Sigmoid colon (tissue), 7 donors: ENCODE data around the gene ZCCHC7. TPM values are rescaled to one million over a fixed set of nuclear protein-coding genes. Genes with fewer than 3 reads are reported as not detected.
"Not testable (repeated sequence)": the region's sequence is repeated elsewhere in the genome, so short reads cannot be mapped to it uniquely, and the experiment has no call there.

ENCODE experiments used
- DNase-seq: peaks from one replicate; pipeline ENCODE4 v3.0.0-alpha.2; 2019
- H3K27ac ChIP-seq, 4 donors: fragments of 200-600 bp; sonication (generic); one replicate each; pipeline ENCODE4 v1.5.1; 2016 to 2019; ENCODE audit warnings: mild to moderate bottlenecking in 1 of 4
- H3K27me3 ChIP-seq, 3 donors: fragments of 200-600 bp; sonication (generic); one replicate each; pipeline ENCODE4 v1.5.1; 2019; ENCODE audit warnings: mild to moderate bottlenecking in 1 of 3
- H3K36me3 ChIP-seq, 4 donors: fragments of 200-600 bp; sonication (generic); one replicate each; pipeline ENCODE4 v1.5.1; 2016 to 2019
- H3K4me1 ChIP-seq, 4 donors: fragments of 200-600 bp; sonication (generic); one replicate each; pipeline ENCODE4 v1.5.1; 2017 to 2019
- H3K4me3 ChIP-seq, 4 donors: fragments of 200-600 bp; sonication (generic); one replicate each; pipeline ENCODE4 v1.5.1; 2017 to 2019; ENCODE audit warnings: mild to moderate bottlenecking in 2 of 4, moderate library complexity in 1 of 4
- H3K9me3 ChIP-seq, 4 donors: fragments of 200-600 bp in 3 of 4; sonication (generic) in 3 of 4; one replicate each; pipeline versions ENCODE4 v1.5.1 to v1.6.1; 2013 to 2019
- CTCF ChIP-seq, 4 experiments: fragments of 450-650 bp in 3 of 4; fragments of 200-600 bp in 1 of 4; IDR thresholded peaks; one replicate each; pipeline ENCODE4 v1.5.1; 2016 to 2019; ENCODE audit warnings: antibody characterized with exemption in 4 of 4, mild to moderate bottlenecking in 3 of 4, moderate library complexity in 2 of 4
- EP300 ChIP-seq, 4 donors: sonication (generic); formaldehyde crosslinking; IDR thresholded peaks; one replicate each; pipeline ENCODE4 v1.6.1; 2017; ENCODE audit warnings: antibody characterized with exemption in 4 of 4
- POLR2A ChIP-seq, 2 donors: fragments of 450-650 bp; IDR thresholded peaks; one replicate each; pipeline ENCODE4 v1.6.1; 2016; ENCODE audit warnings: antibody characterized with exemption in 2 of 2, mild to moderate bottlenecking in 2 of 2, moderate library complexity in 2 of 2
- POLR2AphosphoS5 ChIP-seq, 4 donors: sonication (generic); formaldehyde crosslinking; IDR thresholded peaks; one replicate each; pipeline ENCODE4 v1.6.1; 2017; ENCODE audit warnings: antibody characterized with exemption in 4 of 4
- WGBS, 2 donors: extraction: QIAGEN DNeasy Blood & Tissue Kit; methylation state at CpG; one replicate each; pipeline ENCODE4 v1.1.7; 2013; 5-methylcytosine and 5-hydroxymethylcytosine counted together
- intact Hi-C: fragments of 100-400 bp; cut with DNase I; formaldehyde crosslinking; loops from one replicate; pipeline ENCODE4 v1.15.1; 2023
- polyA plus RNA-seq, 3 donors: library from polyadenylated mRNA; stranded (reverse); fragments of 200-250 nt; gene quantifications; one replicate each; pipeline ENCODE4 v1.2.3, GENCODE V29; 2013
- total RNA-seq, 4 donors: library from RNA; depleted of rRNA; stranded (reverse); fragments of >200 nt; gene quantifications; one replicate each; pipeline ENCODE4 v1.1.0, GENCODE V29; 2016
- donor health status: healthy with polysubstance abuse.
- donor health status: Bipolar disorder and iron deficiency.
- donor health status: healthy.

ZCCHC7 gene
- total and polyA plus RNA-seq, 7 donors = 5.8 to 24.6 (median 19.1) TPM

GRCh38 chr9:37082214-37082765, 38.1 kb upstream of the ZCCHC7 start:
- intact Hi-C loops = no loop called here
- H3K4me3 ChIP-seq = no peak overlapping the region
- H3K27ac ChIP-seq = no peak overlapping the region
- no peak for TF ChIP-seq CTCF (IDR thresholded peaks at IDR 0.05)
- TF ChIP-seq POLR2AphosphoS5 (IDR thresholded peaks at IDR 0.05) = no peak
- no peak for TF ChIP-seq EP300 (IDR thresholded peaks at IDR 0.05)
- no peak for TF ChIP-seq POLR2A (IDR thresholded peaks at IDR 0.05)
- H3K4me1 ChIP-seq = peaks cover 0 to 20% (median 13%) of the 10 kb centered on the region in 4 donors
- peaks cover 8 to 10% (median 9%) of the 10 kb centered on the region in 4 donors for H3K36me3 ChIP-seq
- H3K9me3 ChIP-seq = no peaks in the 10 kb centered on the region
- DNase-seq = no peak
- no peaks in the 10 kb centered on the region for H3K27me3 ChIP-seq
- WGBS, 2 donors = 63 to 73% methylated on average over 4 of the region's 4 CpGs

- Histone ChIP-seq H3K27me3 (no peaks in the 10 kb centered on the region), H3K36me3 (peaks cover 9 to 22% (median 10%) of the 10 kb centered on the region in 4 donors), H3K4me1 (peaks cover 0 to 20% (median 13%) of the 10 kb centered on the region in 4 donors), H3K9me3 (no peaks in the 10 kb centered on the region), H3K4me3 (no peak overlapping the region), H3K27ac (no peak overlapping the region)
- intact Hi-C loops = no loop called here
- DNase-seq = no peak
- no peak for TF ChIP-seq EP300 (IDR thresholded peaks at IDR 0.05)
- no peak for TF ChIP-seq CTCF (IDR thresholded peaks at IDR 0.05)
- TF ChIP-seq POLR2A (IDR thresholded peaks at IDR 0.05) = no peak
These were observed 36.7 kb upstream of the ZCCHC7 start for GRCh38 chr9:37083654-37084053.

- intact Hi-C loops = no loop called here
- TF ChIP-seq CTCF (IDR thresholded peaks at IDR 0.05) = no peak
- TF ChIP-seq POLR2AphosphoS5 (IDR thresholded peaks at IDR 0.05) = no peak
- no peak for TF ChIP-seq EP300 (IDR thresholded peaks at IDR 0.05)
- TF ChIP-seq POLR2A (IDR thresholded peaks at IDR 0.05) = no peak
- peaks cover 0 to 15% (median 10%) of the 10 kb centered on the region in 4 donors for H3K4me1 ChIP-seq
- H3K27me3 ChIP-seq = no peaks in the 10 kb centered on the region
- H3K9me3 ChIP-seq = no peaks in the 10 kb centered on the region
- no peak overlapping the region for H3K27ac ChIP-seq
- DNase-seq = no peak
- 91 to 97% methylated on average over 1 of the region's 1 CpG for WGBS, 2 donors
- no peak overlapping the region for H3K4me3 ChIP-seq
- H3K36me3 ChIP-seq = peaks cover 9 to 36% (median 10%) of the 10 kb centered on the region in 4 donors
These were observed 35.1 kb upstream of the ZCCHC7 start for GRCh38 chr9:37085233-37085632.

- H3K27ac ChIP-seq, H3K27me3 ChIP-seq, H3K4me1 ChIP-seq, H3K9me3 ChIP-seq, H3K4me3 ChIP-seq, intact Hi-C loops, DNase-seq: not testable (repeated sequence)
- peaks cover 0 to 22% (median 0%) of the 10 kb centered on the region in 4 donors for H3K36me3 ChIP-seq
- WGBS, 2 donors = 68 to 70% methylated on average over 3 of the region's 5 CpGs
These were observed 27.6 kb upstream of the ZCCHC7 start for GRCh38 chr9:37092714-37093295.

DNA sequence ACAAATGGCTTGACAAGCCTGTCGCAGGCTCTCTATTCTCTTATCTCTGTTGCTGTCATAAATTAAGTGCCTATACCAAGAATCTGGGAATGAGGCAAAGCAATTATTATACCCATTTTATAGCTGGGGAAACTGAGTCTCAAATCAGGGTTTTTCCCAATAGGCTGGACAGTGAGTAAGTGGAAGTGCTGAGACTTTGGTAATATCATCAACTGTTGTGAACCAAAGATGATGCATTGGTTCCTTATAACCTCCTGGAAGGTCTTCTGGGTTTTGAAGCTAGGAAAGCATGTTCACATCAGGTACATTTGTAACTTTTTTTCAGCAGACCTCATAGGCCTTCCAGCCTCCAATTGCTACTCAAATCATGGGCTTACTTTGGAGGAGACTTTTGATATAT, 25.6 kb upstream of the ZCCHC7 start:
- 87 to 98% methylated on average over 1 of the region's 1 CpG for WGBS, 2 donors
- TF ChIP-seq EP300 (IDR thresholded peaks at IDR 0.05) = no peak
- TF ChIP-seq POLR2AphosphoS5 (IDR thresholded peaks at IDR 0.05) = no peak
- no peak for TF ChIP-seq POLR2A (IDR thresholded peaks at IDR 0.05)
- H3K27me3 ChIP-seq = no peaks in the 10 kb centered on the region

DNA sequence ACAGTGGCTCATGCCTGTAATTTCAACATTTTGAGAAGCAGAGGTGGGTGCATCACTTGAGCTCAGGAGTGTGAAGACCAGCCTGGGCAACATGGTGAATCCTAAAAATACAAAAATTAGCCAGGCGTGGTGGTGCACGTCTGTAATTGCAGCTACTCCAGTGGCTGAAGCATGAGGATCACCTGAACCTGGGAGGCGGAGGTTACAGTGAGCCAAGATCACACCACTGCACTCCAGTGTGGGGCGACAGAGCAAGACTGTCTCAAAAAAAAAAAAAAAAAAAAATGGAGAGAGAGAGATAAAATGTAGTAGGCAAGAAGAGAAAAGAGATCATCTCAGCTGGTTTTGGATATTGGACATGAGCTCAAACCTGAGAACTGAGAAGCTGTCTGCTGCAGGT, 23.7 kb upstream of the ZCCHC7 start:
- 90 to 92% methylated on average over 4 of the region's 4 CpGs for WGBS, 2 donors
- intact Hi-C loops = no loop called here
- Histone ChIP-seq H3K27me3 (no peaks in the 10 kb centered on the region), H3K27ac (no peak overlapping the region), H3K4me1 (no peaks in the 10 kb centered on the region), H3K36me3 (no peaks in the 10 kb centered on the region), H3K9me3 (no peaks in the 10 kb centered on the region), H3K4me3 (no peak overlapping the region)
- TF ChIP-seq EP300 (IDR thresholded peaks at IDR 0.05) (no peak), CTCF (IDR thresholded peaks at IDR 0.05) (no peak), POLR2AphosphoS5 (IDR thresholded peaks at IDR 0.05) (no peak), POLR2A (IDR thresholded peaks at IDR 0.05) (no peak)
- no peak for DNase-seq

More for the DNA sequence above, 25.6 kb upstream of the ZCCHC7 start:
- DNase-seq = no peak
- Histone ChIP-seq H3K9me3 (no peaks in the 10 kb centered on the region), H3K27ac (no peak overlapping the region), H3K36me3 (peaks cover 0 to 3% (median 0%) of the 10 kb centered on the region in 4 donors), H3K4me3 (no peak overlapping the region), H3K4me1 (no peaks in the 10 kb centered on the region)
- intact Hi-C loops = no loop called here
